ENCODE measurements around the gene IQGAP2.
"Not testable (repeated sequence)": the region's sequence is repeated elsewhere in the genome, so short reads cannot be mapped to it uniquely, and the experiment has no call there.

The IQGAP2 gene

GRCh38 chr5:76366596-76366995, 36.5 kb upstream of the IQGAP2 start:
- no peak for DNase-seq (ENCODE audit: extremely low spot score)
- POLR2A ChIA-PET, result no interaction called here
- CTCF ChIA-PET, result no interaction called here
- TF ChIP-seq PKNOX1 (IDR thresholded peaks at IDR 0.05) (no peak), ELF4 (IDR thresholded peaks at IDR 0.05) (no peak), NFRKB (IDR thresholded peaks at IDR 0.05) (no peak), LEF1 (IDR thresholded peaks at IDR 0.05; ENCODE audit: borderline replicate concordance) (no peak), ARNT (IDR thresholded peaks at IDR 0.05) (no peak), SP1 (IDR thresholded peaks at IDR 0.05) (no peak), TARDBP (IDR thresholded peaks at IDR 0.05) (no peak), CTBP1 (IDR thresholded peaks at IDR 0.05; ENCODE audit: borderline replicate concordance) (no peak), FOXA1 (IDR thresholded peaks at IDR 0.05) (no peak), SUZ12 (IDR thresholded peaks at IDR 0.05) (no peak)

- CTCF ChIA-PET, result no interaction called here
- DNase-seq (ENCODE audit: extremely low spot score), result no peak
- POLR2A ChIA-PET, result no interaction called here
- TF ChIP-seq TARDBP (IDR thresholded peaks at IDR 0.05) (no peak), L3MBTL2 (conservative IDR thresholded peaks at IDR 0.05) (no peak), NFRKB (IDR thresholded peaks at IDR 0.05) (no peak), FOXK2 (IDR thresholded peaks at IDR 0.05) (no peak), PKNOX1 (IDR thresholded peaks at IDR 0.05) (no peak), SP1 (IDR thresholded peaks at IDR 0.05) (no peak), BHLHE40 (IDR thresholded peaks at IDR 0.05; ENCODE audit: borderline replicate concordance) (no peak), ZNF384 (IDR thresholded peaks at IDR 0.05) (no peak), FOXA1 (IDR thresholded peaks at IDR 0.05) (no peak), SUZ12 (IDR thresholded peaks at IDR 0.05) (no peak), CTBP1 (IDR thresholded peaks at IDR 0.05; ENCODE audit: borderline replicate concordance) (no peak)
These were observed 35.3 kb upstream of the IQGAP2 start for GRCh38 chr5:76367623-76368371.

- no peak for TF ChIP-seq FOXK2 (IDR thresholded peaks at IDR 0.05)
- TF ChIP-seq FOXM1 (IDR thresholded peaks at IDR 0.05; ENCODE audit: borderline replicate concordance), result no peak
- TF ChIP-seq LEF1 (IDR thresholded peaks at IDR 0.05; ENCODE audit: borderline replicate concordance), result no peak
- no peak for TF ChIP-seq SUZ12 (IDR thresholded peaks at IDR 0.05)
- no peak for TF ChIP-seq FOXA1 (IDR thresholded peaks at IDR 0.05)
- TF ChIP-seq ZNF384 (IDR thresholded peaks at IDR 0.05), result no peak
- TF ChIP-seq PKNOX1 (IDR thresholded peaks at IDR 0.05), result no peak
- TF ChIP-seq NFRKB (IDR thresholded peaks at IDR 0.05), result no peak
- no peak for DNase-seq (ENCODE audit: extremely low spot score)
- POLR2A ChIA-PET, result no interaction called here
- CTCF ChIA-PET, result no interaction called here
These were observed 34.1 kb upstream of the IQGAP2 start for GRCh38 chr5:76368941-76369340.

GRCh38 chr5:76369668-76370067, 33.4 kb upstream of the IQGAP2 start:
- DNase-seq (ENCODE audit: extremely low spot score); CTCF ChIA-PET; POLR2A ChIA-PET: not testable (repeated sequence)

GRCh38 chr5:76371960-76372322, 31.1 kb upstream of the IQGAP2 start:
- TF ChIP-seq PKNOX1 (IDR thresholded peaks at IDR 0.05), result no peak
- no peak for TF ChIP-seq FOXK2 (IDR thresholded peaks at IDR 0.05)
- TF ChIP-seq ZNF384 (IDR thresholded peaks at IDR 0.05), result no peak
- TF ChIP-seq FOXA1 (IDR thresholded peaks at IDR 0.05), result no peak
- no peak for TF ChIP-seq TARDBP (IDR thresholded peaks at IDR 0.05)
- no peak for TF ChIP-seq ELF4 (IDR thresholded peaks at IDR 0.05)
- no peak for TF ChIP-seq ARNT (IDR thresholded peaks at IDR 0.05)
- no peak for TF ChIP-seq CTBP1 (IDR thresholded peaks at IDR 0.05; ENCODE audit: borderline replicate concordance)
- TF ChIP-seq HDGF (IDR thresholded peaks at IDR 0.05; ENCODE audit: borderline replicate concordance), result no peak
- TF ChIP-seq BHLHE40 (IDR thresholded peaks at IDR 0.05; ENCODE audit: borderline replicate concordance), result no peak
- TF ChIP-seq LEF1 (IDR thresholded peaks at IDR 0.05; ENCODE audit: borderline replicate concordance), result no peak
- no peak for TF ChIP-seq NFRKB (IDR thresholded peaks at IDR 0.05)
- no peak for TF ChIP-seq L3MBTL2 (conservative IDR thresholded peaks at IDR 0.05)
- TF ChIP-seq SP1 (IDR thresholded peaks at IDR 0.05), result no peak
- no peak for TF ChIP-seq SUZ12 (IDR thresholded peaks at IDR 0.05)
- no peak for TF ChIP-seq FOXM1 (IDR thresholded peaks at IDR 0.05; ENCODE audit: borderline replicate concordance)
- POLR2A ChIA-PET, result no interaction called here
- DNase-seq (ENCODE audit: extremely low spot score), result no peak
- CTCF ChIA-PET, result no interaction called here

- ChIA-PET CTCF (interaction anchor here (0.6 kb wide), 1 partner anchor 868 kb away, joined by 3 read pairs; no protein-coding TSS in a partner anchor), POLR2A (no interaction called here)
- no peak for TF ChIP-seq FOXM1 (IDR thresholded peaks at IDR 0.05; ENCODE audit: borderline replicate concordance)
- no peak for TF ChIP-seq ARNT (IDR thresholded peaks at IDR 0.05)
- TF ChIP-seq CTBP1 (IDR thresholded peaks at IDR 0.05; ENCODE audit: borderline replicate concordance), result no peak
- no peak for TF ChIP-seq HDGF (IDR thresholded peaks at IDR 0.05; ENCODE audit: borderline replicate concordance)
- no peak for DNase-seq (ENCODE audit: extremely low spot score)
These were observed 30.6 kb upstream of the IQGAP2 start for GRCh38 chr5:76372323-76373054.
